Measurements from ENCODE around the gene POLL. TPM values are rescaled to one million over a fixed set of nuclear protein-coding genes. Genes with fewer than 3 reads are reported as not detected.
A peak's percentile ranks its signal among the peaks of the same experiment; 100 is the strongest.

The POLL gene
- total RNA-seq, 1 experiment from 2014 or later, result 35.5 TPM

DNA sequence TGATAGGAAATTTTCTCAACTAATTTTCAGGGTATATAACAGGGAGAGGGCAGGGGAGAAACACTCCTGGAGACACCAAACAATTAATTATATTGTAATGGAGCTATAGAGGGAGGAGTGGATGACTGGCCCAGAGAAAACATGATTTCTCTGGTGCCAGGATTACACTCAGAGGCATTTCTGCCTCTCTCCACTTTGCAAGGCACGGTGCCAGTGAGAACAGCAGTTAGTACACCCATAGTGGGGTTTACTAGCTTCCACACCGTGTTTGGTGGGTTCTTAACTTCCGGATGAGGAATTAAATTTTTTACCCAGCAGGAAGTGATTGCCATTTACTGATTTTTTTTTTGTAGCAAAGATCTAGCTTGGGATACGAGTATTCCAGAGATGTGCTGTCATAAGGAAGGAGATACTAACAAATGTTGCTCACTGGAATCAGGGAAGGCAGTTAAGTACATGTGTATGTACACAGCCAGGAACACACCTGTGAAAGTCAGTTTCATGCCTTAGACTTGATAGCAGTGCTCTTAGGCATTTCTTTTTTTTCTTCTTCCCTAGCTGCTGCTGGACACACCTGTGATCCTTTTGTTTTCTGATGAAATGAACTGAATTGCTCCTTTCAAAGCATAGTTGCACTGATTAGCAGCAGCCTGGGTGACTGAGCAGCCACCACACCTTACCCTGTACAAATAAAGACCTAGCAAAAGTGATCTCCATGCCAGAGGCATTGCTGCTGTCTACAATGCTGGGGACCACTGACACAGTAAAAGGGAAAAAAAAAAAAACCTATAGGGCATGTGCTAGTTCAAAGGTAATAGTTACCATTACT, 58.1 kb downstream of the POLL start:
- no peak for TF ChIP-seq CTCF (IDR thresholded peaks at IDR 0.05; ENCODE audit: insufficient read depth in 1 of 2, low read depth in 1 of 2, low read length in 1 of 2, severe bottlenecking in 1 of 2, unreplicated experiment in 1 of 2)
- Histone ChIP-seq H3K27me3 (replicated peaks; ENCODE audit: control insufficient read depth, insufficient read depth, low read length) (no peaks in the 10 kb centered on the region), H3K36me3 (ENCODE audit: control insufficient read depth, insufficient read depth, low read length) (no peaks in the 10 kb centered on the region), H3K9me3 (no peaks in the 10 kb centered on the region), H3K4me3 (ENCODE audit: low read depth, low read length) (no peak overlapping the region), H3K4me1 (peaks cover 29% of the 10 kb centered on the region)
- H3K4me3 Mint-ChIP-seq (ENCODE audit: unreplicated experiment), result no peak overlapping the region
- H3K9me3 Mint-ChIP-seq (ENCODE audit: unreplicated experiment), result no peaks in the 10 kb centered on the region
- BruUV-seq (replicated peaks), result no TSS peak
- no peaks in the 10 kb centered on the region for H3K27me3 Mint-ChIP-seq (ENCODE audit: insufficient read depth, unreplicated experiment)
- DNase-seq, result peak; percentile 42 to 54
- ChIA-PET CTCF (interaction anchor here (1.0 to 1.3 kb wide), 2 partner anchors 35 to 41 kb away, joined by 3 to 6 read pairs; no protein-coding TSS in a partner anchor), POLR2A (interaction anchor here (0.6 kb wide), 2 partner anchors 100 to 469 kb away, joined by 3 read pairs; no protein-coding TSS in a partner anchor)
- intact Hi-C loops (cut with micrococcal nuclease; ENCODE audit: unreplicated experiment), result loop anchor here (2.0 kb wide), 1 partner anchor 41 kb away; no protein-coding TSS in a partner anchor
- peak overlapping the region; percentile 69 for H3K27ac Mint-ChIP-seq (ENCODE audit: unreplicated experiment)
- H3K4me1 Mint-ChIP-seq (ENCODE audit: low read depth, unreplicated experiment), result peaks cover 23% of the 10 kb centered on the region
- no peaks in the 10 kb centered on the region for H3K36me3 Mint-ChIP-seq (ENCODE audit: insufficient read depth, unreplicated experiment)

- Mint-ChIP-seq H3K27me3 (ENCODE audit: insufficient read depth, unreplicated experiment) (no peaks in the 10 kb centered on the region), H3K4me1 (ENCODE audit: low read depth, unreplicated experiment) (peaks cover 23% of the 10 kb centered on the region), H3K4me3 (ENCODE audit: unreplicated experiment) (no peak overlapping the region), H3K36me3 (ENCODE audit: insufficient read depth, unreplicated experiment) (no peaks in the 10 kb centered on the region), H3K27ac (ENCODE audit: unreplicated experiment) (peak overlapping the region; percentile 69), H3K9me3 (ENCODE audit: unreplicated experiment) (no peaks in the 10 kb centered on the region)
- H3K4me1 ChIP-seq, result peaks cover 29% of the 10 kb centered on the region
- intact Hi-C loops (cut with micrococcal nuclease; ENCODE audit: unreplicated experiment), result no loop called here
- no peak for TF ChIP-seq CTCF (IDR thresholded peaks at IDR 0.05; ENCODE audit: insufficient read depth in 1 of 2, low read depth in 1 of 2, low read length in 1 of 2, severe bottlenecking in 1 of 2, unreplicated experiment in 1 of 2)
- DNase-seq, result no peak
- ChIA-PET POLR2A (interaction anchor here (0.6 kb wide), 1 partner anchor 468 kb away, joined by 3 read pairs; no protein-coding TSS in a partner anchor), CTCF (interaction anchor here (1.3 kb wide), 1 partner anchor 42 kb away, joined by 6 read pairs; no protein-coding TSS in a partner anchor)
- no peak overlapping the region for H3K4me3 ChIP-seq (ENCODE audit: low read depth, low read length)
- H3K9me3 ChIP-seq, result no peaks in the 10 kb centered on the region
- H3K36me3 ChIP-seq (ENCODE audit: control insufficient read depth, insufficient read depth, low read length), result no peaks in the 10 kb centered on the region
- no TSS peak for BruUV-seq (replicated peaks)
- no peaks in the 10 kb centered on the region for H3K27me3 ChIP-seq (replicated peaks; ENCODE audit: control insufficient read depth, insufficient read depth, low read length)
Observed at GRCh38 chr10:101529207-101529606, 58.9 kb downstream of the POLL start.

Small RNA genes lying within 50 kb of the gene (microRNA-seq; reads per million reads assigned to microRNA genes)
- gene MIR3158-1, result not detected
- gene MIR3158-2, result not detected

Other genes starting within 250 kb of the POLL start
- gene BTRC, start 234.1 kb downstream of the POLL start, total RNA-seq (2022), result 19.6 and 20.0 TPM in 2 replicates
- gene DPCD, start 64 bp upstream of the POLL start, total RNA-seq (2022), result 13.1 and 14.0 TPM in 2 replicates
- gene FBXW4, start 106.9 kb upstream of the POLL start, total RNA-seq (2022), result 40.7 and 44.0 TPM in 2 replicates
- 0.68 TPM in 1 of 2 replicates, not detected in the other for gene FGF8, start 187.9 kb upstream of the POLL start, total RNA-seq (2022)
- gene NPM3, start 195.2 kb upstream of the POLL start, total RNA-seq (2022), result 92.6 and 103 TPM in 2 replicates
- gene OGA, start 230.2 kb upstream of the POLL start, total RNA-seq (2022), result 76.9 and 84.3 TPM in 2 replicates